ENCODE results near the gene CFAP157.

- TF ChIP-seq POLR2AphosphoS5 (IDR thresholded peaks at IDR 0.05; ENCODE audit: borderline replicate concordance, low read depth, low read length) (no peak), EZH2 (IDR thresholded peaks at IDR 0.05) (no peak)
Measured at GRCh38 chr9:127746959-127747569, 40.3 kb downstream of the CFAP157 start.
